GM19238 (cell line): Measurements from ENCODE around the gene COG2.

Experiments used
- DNase-seq: peaks from one replicate; pipeline ENCODE4 v3.0.0; 2011; ENCODE audit warnings: low spot score; ENCODE audit not compliant: insufficient read length

COG2 gene

GRCh38 chr1:230700132-230700531 is 57.9 kb downstream of the COG2 start:
- DNase-seq = no peak

GRCh38 chr1:230701434-230701833 is 59.2 kb downstream of the COG2 start:
- no peak for DNase-seq

GRCh38 chr1:230701895-230702768 is 59.9 kb downstream of the COG2 start:
- DNase-seq = no peak

- no peak for DNase-seq
Measured at GRCh38 chr1:230702934-230703678, 60.8 kb downstream of the COG2 start.

- DNase-seq = no peak
Measured at GRCh38 chr1:230703679-230704385, 61.6 kb downstream of the COG2 start.

GRCh38 chr1:230704830-230705229 is 62.5 kb downstream of the COG2 start:
- DNase-seq = no peak

- DNase-seq = no peak
Measured at GRCh38 chr1:230705289-230706019, 63.2 kb downstream of the COG2 start.

- DNase-seq = no peak
Measured at GRCh38 chr1:230706020-230706699, 63.9 kb downstream of the COG2 start.

GRCh38 chr1:230706887-230707731 is 64.8 kb downstream of the COG2 start:
- no peak for DNase-seq

GRCh38 chr1:230707732-230708630 is 65.7 kb downstream of the COG2 start:
- no peak for DNase-seq

- no peak for DNase-seq
Measured at GRCh38 chr1:230708631-230709580, 66.6 kb downstream of the COG2 start.

GRCh38 chr1:230709619-230710542 is 67.6 kb downstream of the COG2 start:
- DNase-seq = no peak

- no peak for DNase-seq
Measured at GRCh38 chr1:230710543-230710904, 68.2 kb downstream of the COG2 start.

GRCh38 chr1:230711245-230711644 is 69.0 kb downstream of the COG2 start:
- DNase-seq = no peak

GRCh38 chr1:230712470-230712942 is 70.2 kb downstream of the COG2 start:
- DNase-seq = no peak

- no peak for DNase-seq
Measured at GRCh38 chr1:230713138-230713537, 70.9 kb downstream of the COG2 start.

- DNase-seq = no peak
Measured at GRCh38 chr1:230713547-230713914, 71.2 kb downstream of the COG2 start.
